A673 (cell line): ENCODE data around the gene EFHC1. TPM values are rescaled to one million over a fixed set of nuclear protein-coding genes. Genes with fewer than 3 reads are reported as not detected.

Experiments used
- BruUV-seq: library from RNA; stranded (reverse); fragments of 400-500 nt; replicated peaks from 2 replicates; lab custom pipeline; 2021; lab: Mats Ljungman, UMichigan
- CTCF ChIA-PET: fragments of 300-600 bp; sonication (Branson Sonifier 250); formaldehyde crosslinking; loops from one replicate; lab custom pipeline; 2022; ENCODE audit warnings: antibody characterized with exemption; lab: Charles Lee
- POLR2A ChIA-PET: fragments of 300-600 bp; sonication (Branson Sonifier 250); formaldehyde crosslinking; loops from one replicate; lab custom pipeline; 2022; ENCODE audit warnings: antibody characterized with exemption; ENCODE audit not compliant: low non-redundant PET; lab: Charles Lee
- DNase-seq: peaks from one replicate; pipeline ENCODE4 v3.0.0-alpha.2; 2015; ENCODE audit warnings: low spot score
- H3K27ac ChIP-seq: fragments of 200-600 bp; sonication (generic); 2 replicates; pipeline ENCODE4 v1.5.1; 2016; ENCODE audit warnings: mixed run types, low read depth, mild to moderate bottlenecking, mixed read lengths, antibody characterized with exemption, low read length; ENCODE audit not compliant: poor library complexity, severe bottlenecking
- H3K27me3 ChIP-seq: fragments of 200-600 bp; sonication (generic); replicated peaks from 2 replicates; pipeline ENCODE4 v1.6.1; 2017; ENCODE audit warnings: mixed run types, low read depth, mild to moderate bottlenecking, mixed read lengths, antibody characterized with exemption, low read length; ENCODE audit not compliant: insufficient read depth, poor library complexity
- H3K36me3 ChIP-seq: fragments of 200-600 bp; sonication (generic); 2 replicates; pipeline ENCODE4 v1.6.1; 2016; ENCODE audit warnings: mixed run types, mild to moderate bottlenecking, mixed read lengths, antibody characterized with exemption, low read length; ENCODE audit not compliant: insufficient read depth, poor library complexity, severe bottlenecking
- H3K4me1 ChIP-seq: fragments of 200-600 bp; sonication (generic); 2 replicates; pipeline ENCODE4 v1.6.1; 2017; ENCODE audit warnings: mixed run types, mild to moderate bottlenecking, mixed read lengths, antibody characterized with exemption, low read length; ENCODE audit not compliant: insufficient read depth, poor library complexity, severe bottlenecking
- H3K4me3 ChIP-seq: fragments of 200-600 bp; sonication (generic); 2 replicates; pipeline ENCODE4 v1.5.1; 2016; ENCODE audit warnings: low read depth, mixed run types, mild to moderate bottlenecking, mixed read lengths, low read length; ENCODE audit not compliant: poor library complexity, severe bottlenecking
- H3K9me3 ChIP-seq: fragments of 200-600 bp; sonication (generic); 2 replicates; pipeline ENCODE4 v1.6.1; 2016; ENCODE audit warnings: mixed run types, low read depth, mild to moderate bottlenecking, mixed read lengths, antibody characterized with exemption, low read length; ENCODE audit not compliant: poor library complexity, severe bottlenecking
- CTCF ChIP-seq: fragments of 300-800, 200-600 bp; sonication (generic); conservative IDR thresholded peaks from 2 replicates; pipeline ENCODE4 v1.5.1; 2017; ENCODE audit warnings: low read depth, mild to moderate bottlenecking, antibody characterized with exemption, low read length, moderate library complexity, mixed read lengths
- EZH2 ChIP-seq: fragments of 200-600 bp; sonication (generic); IDR thresholded peaks from 2 replicates; pipeline ENCODE4 v1.6.1; 2017; ENCODE audit warnings: borderline replicate concordance, low read depth, mild to moderate bottlenecking, mixed read lengths, antibody characterized with exemption, low read length; ENCODE audit not compliant: poor library complexity, severe bottlenecking
- intact Hi-C: fragments of 100-400 bp; cut with micrococcal nuclease; formaldehyde crosslinking; loops from one replicate; pipeline ENCODE4 v1.10.0; 2022; ENCODE audit not compliant: unreplicated experiment
- total RNA-seq: library from RNA; stranded (reverse); gene quantifications from 2 replicates; pipeline ENCODE4 v1.2.3, GENCODE V29; 2021

Gene EFHC1
- total RNA-seq, 1 experiment from 2014 or later, result 16.9 TPM

GRCh38 chr6:52534363-52534762 is 114.2 kb downstream of the EFHC1 start:
- Histone ChIP-seq H3K36me3 (no peaks in the 10 kb centered on the region), H3K27me3 (no peaks in the 10 kb centered on the region), H3K4me3 (no peak overlapping the region), H3K27ac (no peak overlapping the region), H3K4me1 (peaks cover 22% of the 10 kb centered on the region), H3K9me3 (no peaks in the 10 kb centered on the region)
- BruUV-seq, result no TSS peak
- TF ChIP-seq EZH2 (no peak), CTCF (no peak)
- CTCF ChIA-PET, result no interaction called here
- no peak for DNase-seq
- POLR2A ChIA-PET, result no interaction called here
- intact Hi-C loops, result no loop called here

GRCh38 chr6:52534966-52535390 is 114.8 kb downstream of the EFHC1 start:
- H3K4me3 ChIP-seq, result no peak overlapping the region
- peaks cover 28% of the 10 kb centered on the region for H3K4me1 ChIP-seq
- TF ChIP-seq CTCF (no peak), EZH2 (no peak)
- no peaks in the 10 kb centered on the region for H3K9me3 ChIP-seq
- H3K27ac ChIP-seq, result no peak overlapping the region
- POLR2A ChIA-PET, result no interaction called here
- no peaks in the 10 kb centered on the region for H3K27me3 ChIP-seq
- intact Hi-C loops, result no loop called here
- no peaks in the 10 kb centered on the region for H3K36me3 ChIP-seq
- BruUV-seq, result no TSS peak
- CTCF ChIA-PET, result no interaction called here
- DNase-seq, result no peak

GRCh38 chr6:52535711-52536423 is 115.7 kb downstream of the EFHC1 start:
- intact Hi-C loops, result no loop called here
- Histone ChIP-seq H3K27ac (no peak overlapping the region), H3K9me3 (no peaks in the 10 kb centered on the region), H3K4me3 (no peak overlapping the region), H3K27me3 (no peaks in the 10 kb centered on the region), H3K36me3 (no peaks in the 10 kb centered on the region), H3K4me1 (peaks cover 37% of the 10 kb centered on the region)
- no peak for DNase-seq
- CTCF ChIA-PET, result no interaction called here
- TF ChIP-seq EZH2 (no peak), CTCF (no peak)
- POLR2A ChIA-PET, result no interaction called here
- no TSS peak for BruUV-seq
